HG02763 (cell line): ENCODE data around the gene IGF1.

ENCODE experiments used
- ATAC-seq: cut with Tn5 transposase; IDR thresholded peaks from one replicate; pipeline ENCODE4 v1.9.1; 2021; ENCODE audit warnings: mild to moderate bottlenecking, moderate library complexity; ENCODE audit not compliant: unreplicated experiment

The IGF1 gene

GRCh38 chr12:102480406-102480805 is at the start of gene IGF1:
IGF1 (minus strand) TSS chr12:102480563; CDS start chr12:102480381, 182 bp downstream.
- ATAC-seq: no peak

GRCh38 chr12:102528111-102528510 is 47.7 kb upstream of the IGF1 start:
- no peak for ATAC-seq

GRCh38 chr12:102527171-102527720 is 46.9 kb upstream of the IGF1 start:
- ATAC-seq: no peak

- ATAC-seq: no peak
Measured at GRCh38 chr12:102526656-102527055, 46.3 kb upstream of the IGF1 start.

GRCh38 chr12:102522768-102523167 is 42.4 kb upstream of the IGF1 start:
- no peak for ATAC-seq

GRCh38 chr12:102521662-102522277 is 41.4 kb upstream of the IGF1 start:
- ATAC-seq: no peak

GRCh38 chr12:102518871-102519270 is 38.5 kb upstream of the IGF1 start:
- no peak for ATAC-seq

- no peak for ATAC-seq
Measured at GRCh38 chr12:102514696-102515095, 34.3 kb upstream of the IGF1 start.

GRCh38 chr12:102513739-102514138 is 33.4 kb upstream of the IGF1 start:
- ATAC-seq: no peak

GRCh38 chr12:102513272-102513671 is 32.9 kb upstream of the IGF1 start:
- ATAC-seq: peak; percentile 90

- ATAC-seq: no peak
Measured at GRCh38 chr12:102512523-102512922, 32.2 kb upstream of the IGF1 start.

- ATAC-seq: no peak
Measured at GRCh38 chr12:102511575-102511974, 31.2 kb upstream of the IGF1 start.

- no peak for ATAC-seq
Measured at GRCh38 chr12:102510463-102510862, 30.1 kb upstream of the IGF1 start.

GRCh38 chr12:102510031-102510430 is 29.7 kb upstream of the IGF1 start:
- ATAC-seq: no peak

- no peak for ATAC-seq
Measured at GRCh38 chr12:102509123-102509626, 28.8 kb upstream of the IGF1 start.

- ATAC-seq: no peak
Measured at GRCh38 chr12:102508052-102508451, 27.7 kb upstream of the IGF1 start.

- ATAC-seq: no peak
Measured at GRCh38 chr12:102507301-102507700, 26.9 kb upstream of the IGF1 start.

GRCh38 chr12:102504871-102505270 is 24.5 kb upstream of the IGF1 start:
- no peak for ATAC-seq

GRCh38 chr12:102504280-102504679 is 23.9 kb upstream of the IGF1 start:
- ATAC-seq: no peak

GRCh38 chr12:102503831-102504230 is 23.5 kb upstream of the IGF1 start:
- ATAC-seq: no peak

- peak; percentile 50 for ATAC-seq
Measured at GRCh38 chr12:102503056-102503681, 22.8 kb upstream of the IGF1 start.

GRCh38 chr12:102501773-102502172 is 21.4 kb upstream of the IGF1 start:
- no peak for ATAC-seq
